Stomach (tissue), 4 donors: Measurements from ENCODE around the gene WNT2B.

Experiments
- CTCF ChIP-seq, 7 experiments: fragments of 450-650 bp in 4 of 7; fragments of 200-600 bp in 3 of 7; sonication (generic) in 3 of 7; IDR thresholded peaks; one replicate each; pipeline ENCODE4 v1.5.1; 2016 to 2019; ENCODE audit warnings: antibody characterized with exemption in 7 of 7, control low read depth in 2 of 7, mild to moderate bottlenecking in 1 of 7
- POLR2A ChIP-seq, 4 donors: fragments of 450-650 bp; IDR thresholded peaks; one replicate each; pipeline ENCODE4 v1.6.1; 2016; ENCODE audit warnings: antibody characterized with exemption in 4 of 4, control low read depth in 2 of 4, mild to moderate bottlenecking in 1 of 4, moderate library complexity in 1 of 4
- POLR2AphosphoS5 ChIP-seq, 3 donors: sonication (generic); formaldehyde crosslinking; IDR thresholded peaks; one replicate each; pipeline ENCODE4 v1.6.1; 2016; ENCODE audit warnings: antibody characterized with exemption in 3 of 3

- no peak for TF ChIP-seq CTCF (IDR thresholded peaks at IDR 0.05)
- TF ChIP-seq POLR2A (IDR thresholded peaks at IDR 0.05) = no peak
- no peak for TF ChIP-seq POLR2AphosphoS5 (IDR thresholded peaks at IDR 0.05)
Observed at GRCh38 chr1:112546076-112546475, 37.3 kb downstream of the WNT2B start.
